IPS DF 4.7 (cell line): ENCODE data around the gene GTF2E1.
A peak's percentile ranks its signal among the peaks of the same experiment; 100 is the strongest.
"Not testable (repeated sequence)": the region's sequence is repeated elsewhere in the genome, so short reads cannot be mapped to it uniquely, and the experiment has no call there.

Experiments
- DNase-seq: peaks from one replicate; pipeline ENCODE4 v3.0.0-alpha.2; 2013; ENCODE audit warnings: low spot score; ENCODE audit errors: extremely low read depth

The GTF2E1 gene

GRCh38 chr3:120742198-120742848 is at the start of gene GTF2E1, which contains the start of gene RABL3:
Gene GTF2E1 (plus strand): TSS chr3:120742744. CDS start chr3:120750553, 7,809 bp downstream.
Gene RABL3 (minus strand): TSS chr3:120742516. CDS start chr3:120742507, 9 bp downstream.
- DNase-seq: peak; percentile 99

DNA sequence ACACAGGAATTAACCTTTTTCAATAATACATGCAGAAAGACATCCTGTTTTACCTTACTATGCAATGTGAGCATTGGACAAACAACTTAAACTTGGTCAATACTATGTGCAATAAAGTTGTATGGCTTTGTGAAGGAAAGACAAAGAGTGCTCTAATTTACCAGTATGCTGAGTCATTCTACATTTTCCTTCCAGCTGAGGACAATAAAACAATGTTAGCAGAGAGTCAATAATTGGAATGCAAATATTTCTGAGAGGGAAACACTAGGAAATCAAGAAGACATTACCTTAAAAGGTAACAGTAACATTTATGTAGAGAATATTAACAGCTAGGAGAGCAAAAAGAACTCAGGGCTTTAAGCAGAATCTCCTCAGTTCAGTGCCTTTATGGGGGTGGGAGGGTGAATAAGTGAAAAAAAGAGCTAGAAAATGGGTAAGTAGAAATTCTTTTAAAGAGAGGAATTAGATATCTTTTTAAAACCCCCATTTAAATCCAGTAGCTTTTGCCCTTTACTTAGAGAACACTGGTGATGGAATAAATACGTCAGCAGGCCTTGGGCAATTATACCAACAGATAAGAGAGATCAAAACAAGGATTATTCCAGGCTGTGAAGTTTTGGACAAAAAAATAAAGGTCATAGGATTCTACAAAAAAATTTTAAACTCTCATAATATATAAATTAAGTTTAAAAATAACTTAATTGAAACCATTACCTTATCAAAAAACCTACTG is 48.9 kb upstream of the GTF2E1 start:
- no peak for DNase-seq

DNA sequence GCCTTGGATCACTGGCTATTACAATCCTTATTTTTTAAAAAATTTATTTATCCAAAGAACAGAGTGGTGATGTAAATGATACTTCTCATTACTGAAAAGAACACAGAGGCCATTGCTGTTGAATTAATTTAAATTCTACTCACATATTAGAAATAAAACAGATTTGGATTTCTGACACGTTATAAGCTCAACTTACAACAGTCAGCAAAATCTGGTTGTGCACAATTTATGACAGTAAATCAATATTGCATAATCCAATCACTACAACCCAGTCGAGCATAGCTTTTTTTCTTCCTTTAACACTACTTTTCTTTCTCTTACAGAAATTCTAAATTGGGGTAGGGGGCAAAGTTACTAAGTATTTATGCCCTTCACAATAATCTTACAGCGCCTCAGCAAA is 43.2 kb upstream of the GTF2E1 start:
- DNase-seq: no peak

DNA sequence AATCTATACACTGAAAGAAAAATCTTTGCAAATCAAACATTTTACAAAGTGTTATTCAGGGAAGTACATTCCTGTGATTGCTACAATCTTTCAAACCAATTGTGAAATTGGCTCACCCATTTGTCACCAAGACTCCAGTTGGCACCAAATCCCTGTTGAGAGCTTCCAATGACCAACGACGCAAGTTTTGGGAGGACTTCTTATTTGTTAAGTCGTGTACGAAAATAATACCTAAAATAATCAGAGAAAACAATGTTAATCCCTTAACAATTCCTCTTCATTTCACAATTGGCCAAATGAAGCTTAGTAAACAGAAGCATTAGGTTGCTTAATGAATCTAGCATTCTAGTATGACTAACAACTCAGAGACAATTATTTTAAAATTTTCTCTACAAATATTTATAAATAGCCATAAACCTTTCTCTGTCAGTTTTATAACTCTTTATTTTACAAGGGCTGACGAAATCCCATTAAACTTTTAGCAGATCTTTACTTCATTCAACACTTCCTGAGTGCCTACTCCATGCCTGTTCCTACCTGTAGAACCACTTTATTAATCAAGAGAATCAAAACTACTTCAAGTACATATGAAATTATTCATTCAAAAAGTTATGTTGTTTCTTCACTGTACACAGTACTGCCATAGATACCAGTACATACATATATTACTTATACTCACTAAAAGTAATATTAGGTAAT is 36.5 kb upstream of the GTF2E1 start:
- DNase-seq: no peak

- no peak for DNase-seq
Observed at GRCh38 chr3:120706950-120707349, 35.6 kb upstream of the GTF2E1 start.

- no peak for DNase-seq
Observed at GRCh38 chr3:120708408-120708807, 34.1 kb upstream of the GTF2E1 start.

GRCh38 chr3:120710369-120710768 is 32.2 kb upstream of the GTF2E1 start:
- DNase-seq: no peak

DNA sequence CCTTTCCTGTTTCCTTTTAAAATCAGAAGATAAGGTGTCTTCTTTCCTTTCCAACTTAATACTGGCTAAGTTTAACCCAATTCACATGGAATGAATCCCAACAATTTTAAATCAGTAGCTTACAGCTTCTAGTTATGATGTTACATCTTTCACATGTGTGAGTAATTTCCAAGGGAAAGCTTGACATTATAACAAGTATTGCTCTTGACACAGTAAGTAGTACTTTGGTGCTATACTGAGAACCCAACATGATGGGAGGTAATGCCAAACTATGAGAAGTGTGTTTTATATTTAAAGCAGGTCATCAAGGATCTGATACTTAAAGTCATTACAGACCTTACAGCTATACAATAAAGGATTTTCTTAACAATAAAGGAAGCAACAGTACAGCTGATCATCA is 29.3 kb upstream of the GTF2E1 start:
- no peak for DNase-seq

- DNase-seq: not testable (repeated sequence)
Observed at GRCh38 chr3:120719167-120719834, 23.2 kb upstream of the GTF2E1 start.

DNA sequence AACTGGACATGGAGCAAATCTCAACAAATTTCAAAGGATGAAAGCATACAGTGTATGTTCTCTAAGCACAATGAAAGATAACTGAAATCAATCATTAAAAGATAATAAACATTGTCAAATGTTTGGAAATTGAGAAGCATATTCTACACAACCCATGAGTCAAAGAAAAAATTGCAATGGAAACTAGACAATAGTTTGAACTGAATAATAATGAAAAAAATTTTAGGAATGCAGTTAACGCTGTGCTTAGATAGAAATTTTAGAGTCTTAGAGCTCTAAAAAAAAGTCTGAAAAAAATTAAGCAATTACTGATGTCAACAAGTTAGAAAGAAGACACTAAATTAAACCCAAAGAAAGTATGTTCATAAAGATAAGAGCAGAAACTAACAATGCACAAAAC is 15.8 kb upstream of the GTF2E1 start:
- DNase-seq: no peak

DNA sequence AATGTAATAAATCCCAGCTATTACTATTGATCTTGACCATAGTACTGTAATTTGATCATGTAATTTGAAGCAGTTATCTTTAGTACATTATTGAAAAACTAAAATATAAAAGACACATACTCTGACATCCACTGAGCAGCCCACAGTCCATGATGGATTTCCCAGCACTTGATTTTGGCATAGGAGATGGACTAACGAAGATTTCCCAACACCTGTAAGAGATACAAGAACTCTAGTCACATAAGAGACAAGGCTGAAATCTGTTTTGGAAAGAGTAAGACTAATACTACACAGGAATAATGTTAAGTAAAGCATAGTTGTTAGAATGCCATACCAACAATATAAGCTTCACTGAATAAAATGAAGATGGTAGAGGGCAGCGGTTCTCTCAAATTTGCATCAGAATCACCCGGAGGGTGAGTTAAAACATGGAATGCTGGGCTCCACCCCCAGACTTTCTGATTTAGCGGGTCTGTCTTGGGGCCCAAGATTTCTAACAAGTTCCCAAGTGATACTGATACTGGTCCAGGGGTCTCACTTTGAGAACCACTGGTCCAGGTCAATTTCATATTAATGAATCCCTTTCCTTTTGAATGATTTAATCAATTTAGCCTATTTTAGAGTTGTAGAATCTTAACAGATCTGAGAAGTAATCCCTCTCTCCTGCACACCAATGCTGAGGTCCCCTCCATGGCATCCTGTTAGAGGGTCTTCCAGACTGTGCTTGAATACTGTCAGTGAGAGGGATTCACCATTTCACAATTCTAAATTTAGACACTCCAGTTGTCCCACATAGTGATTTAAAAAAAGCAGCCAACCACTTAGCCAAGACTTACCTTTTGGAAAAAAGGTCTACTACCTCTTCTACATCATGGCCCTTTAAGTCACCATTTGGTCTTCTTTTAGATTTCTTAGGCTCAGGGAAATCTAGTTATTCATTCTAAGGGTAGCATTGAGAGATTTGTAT is 11.7 kb upstream of the GTF2E1 start:
- DNase-seq: no peak

GRCh38 chr3:120738006-120738405 is 4.5 kb upstream of the GTF2E1 start:
- DNase-seq: not testable (repeated sequence)

DNA sequence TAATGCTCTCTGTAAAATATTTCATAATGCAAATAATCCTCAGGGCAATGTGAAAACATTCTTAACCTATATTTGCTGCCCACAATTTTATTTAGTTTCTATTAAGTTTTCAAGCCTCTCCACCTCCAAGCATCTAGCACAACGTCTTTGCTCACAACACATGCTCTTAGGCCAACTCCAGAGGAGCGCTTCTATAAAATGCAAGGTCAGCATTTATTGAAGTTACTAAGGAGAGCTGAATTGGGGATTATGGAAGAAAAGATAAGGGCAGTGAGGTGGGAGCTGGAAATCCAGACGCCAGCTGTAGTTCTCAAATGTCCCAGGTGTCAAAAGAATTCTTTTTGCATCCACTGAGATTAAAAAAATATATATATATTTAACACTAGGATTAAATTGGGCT is 1.2 kb upstream of the GTF2E1 start:
- DNase-seq: no peak

- no peak for DNase-seq
Observed at GRCh38 chr3:120741837-120742197, 727 bp upstream of the GTF2E1 start.

GRCh38 chr3:120742849-120743365 is 363 bp downstream of the GTF2E1 start:
- no peak for DNase-seq

DNA sequence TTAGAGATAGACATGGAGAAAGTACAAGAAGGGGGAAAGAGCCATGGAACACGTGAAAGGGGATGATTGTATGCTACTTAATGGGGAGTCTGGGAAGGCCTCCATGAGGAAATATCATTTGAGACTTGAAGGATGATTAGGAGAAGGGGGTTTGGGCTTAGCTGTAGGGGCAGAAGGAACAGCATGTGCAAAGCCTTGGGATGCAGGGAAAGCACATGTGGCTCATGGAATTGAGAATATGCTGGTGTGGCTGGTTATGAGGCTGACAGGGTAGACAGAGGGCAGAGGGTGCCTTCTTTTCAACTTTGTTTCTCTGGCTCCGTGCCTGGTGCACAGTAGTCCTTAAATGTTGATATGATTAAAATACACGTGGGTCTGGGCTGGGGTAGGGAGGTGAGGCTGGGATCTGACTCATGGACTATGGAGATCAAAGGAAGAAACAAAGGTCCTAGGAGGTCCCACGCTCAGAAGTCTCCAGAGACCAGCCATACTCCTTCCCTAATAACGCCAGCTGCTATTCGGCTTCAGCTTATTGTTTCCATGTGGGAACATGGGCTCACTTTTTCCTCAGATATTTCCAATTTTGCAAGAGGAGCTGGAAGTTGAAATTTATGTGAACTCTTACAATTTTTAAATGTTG is 1.1 kb downstream of the GTF2E1 start:
- DNase-seq: no peak

GRCh38 chr3:120745466-120745865 is 2.9 kb downstream of the GTF2E1 start:
- DNase-seq: no peak

- DNase-seq: no peak
Observed at GRCh38 chr3:120749843-120750242, 7.3 kb downstream of the GTF2E1 start.

GRCh38 chr3:120752230-120752629 is 9.7 kb downstream of the GTF2E1 start:
- no peak for DNase-seq

DNA sequence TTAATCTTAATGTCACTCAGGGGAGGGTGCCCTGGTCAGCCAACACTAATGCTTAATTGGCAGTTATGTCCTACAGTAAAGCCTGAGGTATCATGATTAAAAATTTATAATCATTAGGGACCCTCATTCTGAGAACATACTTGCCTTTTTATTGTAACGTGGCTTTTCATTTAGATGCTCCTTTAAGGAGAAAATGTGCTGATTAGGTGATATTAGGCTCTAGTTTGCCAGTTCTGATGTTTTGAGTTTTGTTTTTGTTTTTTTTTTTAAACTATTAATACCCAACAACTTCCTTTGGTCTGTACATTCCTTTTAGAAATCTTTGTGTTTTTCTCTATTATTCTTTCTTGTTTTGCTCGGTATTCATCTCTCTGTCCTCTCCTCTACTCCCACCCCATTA is 10.3 kb downstream of the GTF2E1 start:
- DNase-seq: no peak
